HepG2 (cell line): Measurements from ENCODE around the gene ABCB6. TPM values are rescaled to one million over a fixed set of nuclear protein-coding genes. Genes with fewer than 3 reads are reported as not detected.
A peak's percentile ranks its signal among the peaks of the same experiment; 100 is the strongest.

ENCODE experiments used
- ATRX ChIP-seq: sonication (generic); formaldehyde crosslinking; IDR thresholded peaks from 2 replicates; pipeline ENCODE4 v1.4.0; 2020; ENCODE audit warnings: missing genetic modification reagents, borderline replicate concordance
- DPF2 ChIP-seq: sonication (generic); formaldehyde crosslinking; IDR thresholded peaks from 2 replicates; pipeline ENCODE4 v1.4.0; 2020; ENCODE audit warnings: mild to moderate bottlenecking, low read depth, missing genetic modification reagents, borderline replicate concordance
- FLYWCH1 ChIP-seq: sonication (generic); formaldehyde crosslinking; IDR thresholded peaks from 2 replicates; pipeline ENCODE4 v1.8.1; 2023; ENCODE audit warnings: mild to moderate bottlenecking, missing genetic modification reagents
- HDAC6 ChIP-seq: fragments of 200-600 bp; sonication (generic); IDR thresholded peaks from 2 replicates; pipeline ENCODE4 v1.7.0; 2017; ENCODE audit warnings: mild to moderate bottlenecking, antibody characterized with exemption, low read length, low read depth
- MED1 ChIP-seq: sonication (generic); formaldehyde crosslinking; IDR thresholded peaks from 2 replicates; pipeline ENCODE4 v1.4.0; 2020; ENCODE audit warnings: missing genetic modification reagents
- MIXL1 ChIP-seq: IDR thresholded peaks from 2 replicates; pipeline ENCODE4 v1.6.1; 2016
- RFX3 ChIP-seq: IDR thresholded peaks from 2 replicates; pipeline ENCODE4 v1.6.1; 2016; ENCODE audit warnings: missing biosample characterization, missing genetic modification reagents
- RNF2 ChIP-seq: fragments of 450-650 bp; conservative IDR thresholded peaks from 2 replicates; pipeline ENCODE4 v1.6.1; 2016; ENCODE audit warnings: low read depth
- SP1 ChIP-seq, 2 experiments: fragments of 450-650 bp in 1 of 2; sonication (generic) in 1 of 2; formaldehyde crosslinking in 1 of 2; IDR thresholded peaks; 2 replicates each; pipeline versions ENCODE4 v1.4.0 to v1.6.1; 2016 to 2020; ENCODE audit warnings: missing genetic modification reagents in 1 of 2
- TAF1 ChIP-seq: sonication (generic); formaldehyde crosslinking; IDR thresholded peaks from 2 replicates; pipeline ENCODE4 v1.4.0; 2020; ENCODE audit warnings: missing genetic modification reagents
- ZFYVE20 ChIP-seq: sonication (generic); formaldehyde crosslinking; IDR thresholded peaks from 2 replicates; pipeline ENCODE4 v1.8.0; 2023; ENCODE audit warnings: low read depth, mild to moderate bottlenecking, moderate library complexity, missing genetic modification reagents, borderline replicate concordance
- ZMYM3 ChIP-seq: sonication (generic); formaldehyde crosslinking; IDR thresholded peaks from 2 replicates; pipeline ENCODE4 v1.5.1; 2020; ENCODE audit warnings: mild to moderate bottlenecking, missing genetic modification reagents
- ZNF205 ChIP-seq: IDR thresholded peaks from 2 replicates; pipeline ENCODE4 v1.6.1; 2018; ENCODE audit warnings: missing biosample characterization, missing genetic modification reagents
- ZNF326 ChIP-seq: sonication (generic); formaldehyde crosslinking; IDR thresholded peaks from 2 replicates; pipeline ENCODE4 v1.4.0; 2020; ENCODE audit warnings: missing genetic modification reagents, borderline replicate concordance
- ZNF382 ChIP-seq: sonication (generic); formaldehyde crosslinking; IDR thresholded peaks from 2 replicates; pipeline ENCODE4 v1.5.0; 2020; ENCODE audit warnings: missing genetic modification reagents, mild to moderate bottlenecking, borderline replicate concordance
- polyA plus RNA-seq, 8 experiments: library from polyadenylated mRNA; depleted of rRNA in 3 of 8; stranded (reverse) in 7 of 8; unstranded in 1 of 8; fragments of >200 nt; fragmentation: Illumina TruSeq in 4 of 8; extraction: Trizol in 4 of 8; gene quantifications; 2 replicates each; pipeline versions ENCODE4 v1.2.1 to v1.2.3, GENCODE V29; 2011 to 2016; ENCODE audit warnings: low read depth in 4 of 8, missing spikeins in 1 of 8, mixed read lengths in 1 of 8; ENCODE audit not compliant: insufficient read depth in 1 of 8
- total RNA-seq, 5 experiments: library from RNA; depleted of rRNA; stranded (reverse); fragments of >200 nt; fragmentation: Illumina TruSeq; extraction: Trizol; gene quantifications; 2 replicates each; pipeline ENCODE4 v1.2.3, GENCODE V29; 2016; ENCODE audit warnings: low read depth in 1 of 5
- TF ChIP-seq, protein P1 (sequence below): sonication (generic); formaldehyde crosslinking; IDR thresholded peaks from 2 replicates; pipeline ENCODE4 v1.4.0; 2020; ENCODE audit warnings: missing genetic modification reagents
- TF ChIP-seq, protein P2 (sequence below): sonication (generic); formaldehyde crosslinking; IDR thresholded peaks from 2 replicates; pipeline ENCODE4 v1.4.0; 2020; ENCODE audit warnings: missing genetic modification reagents, borderline replicate concordance
- TF ChIP-seq, protein P3 (sequence below): sonication (generic); formaldehyde crosslinking; IDR thresholded peaks from 2 replicates; pipeline ENCODE4 v1.9.0; 2021; ENCODE audit warnings: missing genetic modification reagents, borderline replicate concordance
- TF ChIP-seq, protein P4 (sequence below): sonication (generic); formaldehyde crosslinking; IDR thresholded peaks from 2 replicates; pipeline ENCODE4 v1.8.1; 2023; ENCODE audit warnings: mild to moderate bottlenecking, inconsistent platforms, moderate library complexity, missing genetic modification reagents, borderline replicate concordance

Gene ABCB6
- total and polyA plus RNA-seq, 2 of the 13 experiments (the other 11 are each of a cell fraction or from before 2014, with no cell fraction given), result 91.1 to 137 TPM

DNA sequence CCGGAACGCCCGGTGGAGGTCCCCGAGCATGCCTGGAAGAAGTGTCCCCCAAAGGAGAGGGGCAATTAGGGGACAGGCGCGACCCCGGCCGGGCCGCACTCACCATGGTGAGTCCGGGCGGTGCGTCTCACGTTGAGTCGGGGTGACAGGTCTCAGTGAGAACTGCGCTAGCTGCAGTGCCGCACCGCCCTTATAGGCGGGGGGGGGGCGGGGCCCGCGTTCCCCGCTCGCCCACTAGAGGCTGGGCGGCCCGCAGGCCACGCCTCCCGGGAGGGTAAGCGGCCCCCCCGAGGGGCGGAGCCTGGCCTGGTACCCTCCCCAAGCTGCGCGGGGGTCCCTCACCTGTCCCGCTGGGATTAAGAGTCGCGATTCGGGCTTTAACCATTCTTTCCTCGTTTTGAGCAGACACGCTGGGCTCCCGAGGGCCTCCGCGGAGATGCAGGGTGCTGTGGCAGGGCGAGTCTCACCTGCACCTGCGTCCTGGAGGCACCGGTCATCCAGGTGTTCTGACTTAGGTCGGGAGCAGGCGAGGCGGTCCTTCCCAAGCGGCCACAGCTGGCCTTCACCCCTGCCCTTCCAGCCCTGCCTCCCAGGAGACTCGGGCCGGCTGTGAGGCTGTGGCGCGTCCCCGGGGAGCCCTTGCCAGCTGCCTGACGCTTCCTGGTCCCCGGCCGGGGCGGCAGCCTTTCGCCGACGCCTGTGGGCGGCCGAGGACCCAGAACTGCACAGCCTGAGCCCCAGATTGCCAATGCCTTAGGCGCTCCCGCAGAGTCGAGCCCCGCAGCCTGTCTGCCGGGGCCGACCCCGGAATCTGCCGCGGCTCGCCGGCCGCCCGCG is 35.2 kb upstream of the ABCB6 start, which contains the start of gene TUBA4A (continued):
- TF ChIP-seq, protein P1, sequence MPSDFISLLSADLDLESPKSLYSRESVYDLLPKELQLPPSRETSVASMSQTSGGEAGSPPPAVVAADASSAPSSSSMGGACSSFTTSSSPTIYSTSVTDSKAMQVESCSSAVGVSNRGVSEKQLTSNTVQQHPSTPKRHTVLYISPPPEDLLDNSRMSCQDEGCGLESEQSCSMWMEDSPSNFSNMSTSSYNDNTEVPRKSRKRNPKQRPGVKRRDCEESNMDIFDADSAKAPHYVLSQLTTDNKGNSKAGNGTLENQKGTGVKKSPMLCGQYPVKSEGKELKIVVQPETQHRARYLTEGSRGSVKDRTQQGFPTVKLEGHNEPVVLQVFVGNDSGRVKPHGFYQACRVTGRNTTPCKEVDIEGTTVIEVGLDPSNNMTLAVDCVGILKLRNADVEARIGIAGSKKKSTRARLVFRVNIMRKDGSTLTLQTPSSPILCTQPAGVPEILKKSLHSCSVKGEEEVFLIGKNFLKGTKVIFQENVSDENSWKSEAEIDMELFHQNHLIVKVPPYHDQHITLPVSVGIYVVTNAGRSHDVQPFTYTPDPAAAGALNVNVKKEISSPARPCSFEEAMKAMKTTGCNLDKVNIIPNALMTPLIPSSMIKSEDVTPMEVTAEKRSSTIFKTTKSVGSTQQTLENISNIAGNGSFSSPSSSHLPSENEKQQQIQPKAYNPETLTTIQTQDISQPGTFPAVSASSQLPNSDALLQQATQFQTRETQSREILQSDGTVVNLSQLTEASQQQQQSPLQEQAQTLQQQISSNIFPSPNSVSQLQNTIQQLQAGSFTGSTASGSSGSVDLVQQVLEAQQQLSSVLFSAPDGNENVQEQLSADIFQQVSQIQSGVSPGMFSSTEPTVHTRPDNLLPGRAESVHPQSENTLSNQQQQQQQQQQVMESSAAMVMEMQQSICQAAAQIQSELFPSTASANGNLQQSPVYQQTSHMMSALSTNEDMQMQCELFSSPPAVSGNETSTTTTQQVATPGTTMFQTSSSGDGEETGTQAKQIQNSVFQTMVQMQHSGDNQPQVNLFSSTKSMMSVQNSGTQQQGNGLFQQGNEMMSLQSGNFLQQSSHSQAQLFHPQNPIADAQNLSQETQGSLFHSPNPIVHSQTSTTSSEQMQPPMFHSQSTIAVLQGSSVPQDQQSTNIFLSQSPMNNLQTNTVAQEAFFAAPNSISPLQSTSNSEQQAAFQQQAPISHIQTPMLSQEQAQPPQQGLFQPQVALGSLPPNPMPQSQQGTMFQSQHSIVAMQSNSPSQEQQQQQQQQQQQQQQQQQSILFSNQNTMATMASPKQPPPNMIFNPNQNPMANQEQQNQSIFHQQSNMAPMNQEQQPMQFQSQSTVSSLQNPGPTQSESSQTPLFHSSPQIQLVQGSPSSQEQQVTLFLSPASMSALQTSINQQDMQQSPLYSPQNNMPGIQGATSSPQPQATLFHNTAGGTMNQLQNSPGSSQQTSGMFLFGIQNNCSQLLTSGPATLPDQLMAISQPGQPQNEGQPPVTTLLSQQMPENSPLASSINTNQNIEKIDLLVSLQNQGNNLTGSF (CRISPR knock-in tag), result no peak; the same call in 1 of the 2 replicates
- no peak for TF ChIP-seq HDAC6
- no peak for TF ChIP-seq ZNF326 (CRISPR knock-in tag)
- TF ChIP-seq, protein P2, sequence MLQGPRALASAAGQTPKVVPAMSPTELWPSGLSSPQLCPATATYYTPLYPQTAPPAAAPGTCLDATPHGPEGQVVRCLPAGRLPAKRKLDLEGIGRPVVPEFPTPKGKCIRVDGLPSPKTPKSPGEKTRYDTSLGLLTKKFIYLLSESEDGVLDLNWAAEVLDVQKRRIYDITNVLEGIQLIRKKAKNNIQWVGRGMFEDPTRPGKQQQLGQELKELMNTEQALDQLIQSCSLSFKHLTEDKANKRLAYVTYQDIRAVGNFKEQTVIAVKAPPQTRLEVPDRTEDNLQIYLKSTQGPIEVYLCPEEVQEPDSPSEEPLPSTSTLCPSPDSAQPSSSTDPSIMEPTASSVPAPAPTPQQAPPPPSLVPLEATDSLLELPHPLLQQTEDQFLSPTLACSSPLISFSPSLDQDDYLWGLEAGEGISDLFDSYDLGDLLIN (CRISPR knock-in tag), result peak; percentile 29; the same call in 1 of the 2 replicates
- no peak for TF ChIP-seq DPF2 (CRISPR knock-in tag)
- TF ChIP-seq ZMYM3 (CRISPR knock-in tag), result no peak
- peak; percentile 53; the same call in 1 of the 2 replicates for TF ChIP-seq MED1 (CRISPR knock-in tag)
- no peak for TF ChIP-seq ZFYVE20 (CRISPR knock-in tag)
- TF ChIP-seq ATRX, result no peak
- peak; percentile 63 for TF ChIP-seq TAF1 (CRISPR knock-in tag)
- TF ChIP-seq, protein P3, sequence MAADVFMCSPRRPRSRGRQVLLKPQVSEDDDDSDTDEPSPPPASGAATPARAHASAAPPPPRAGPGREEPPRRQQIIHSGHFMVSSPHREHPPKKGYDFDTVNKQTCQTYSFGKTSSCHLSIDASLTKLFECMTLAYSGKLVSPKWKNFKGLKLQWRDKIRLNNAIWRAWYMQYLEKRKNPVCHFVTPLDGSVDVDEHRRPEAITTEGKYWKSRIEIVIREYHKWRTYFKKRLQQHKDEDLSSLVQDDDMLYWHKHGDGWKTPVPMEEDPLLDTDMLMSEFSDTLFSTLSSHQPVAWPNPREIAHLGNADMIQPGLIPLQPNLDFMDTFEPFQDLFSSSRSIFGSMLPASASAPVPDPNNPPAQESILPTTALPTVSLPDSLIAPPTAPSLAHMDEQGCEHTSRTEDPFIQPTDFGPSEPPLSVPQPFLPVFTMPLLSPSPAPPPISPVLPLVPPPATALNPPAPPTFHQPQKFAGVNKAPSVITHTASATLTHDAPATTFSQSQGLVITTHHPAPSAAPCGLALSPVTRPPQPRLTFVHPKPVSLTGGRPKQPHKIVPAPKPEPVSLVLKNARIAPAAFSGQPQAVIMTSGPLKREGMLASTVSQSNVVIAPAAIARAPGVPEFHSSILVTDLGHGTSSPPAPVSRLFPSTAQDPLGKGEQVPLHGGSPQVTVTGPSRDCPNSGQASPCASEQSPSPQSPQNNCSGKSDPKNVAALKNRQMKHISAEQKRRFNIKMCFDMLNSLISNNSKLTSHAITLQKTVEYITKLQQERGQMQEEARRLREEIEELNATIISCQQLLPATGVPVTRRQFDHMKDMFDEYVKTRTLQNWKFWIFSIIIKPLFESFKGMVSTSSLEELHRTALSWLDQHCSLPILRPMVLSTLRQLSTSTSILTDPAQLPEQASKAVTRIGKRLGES (CRISPR knock-in tag), result no peak
- TF ChIP-seq RFX3 (CRISPR knock-in tag), result no peak
- no peak for TF ChIP-seq MIXL1
- TF ChIP-seq ZNF382, result no peak
- TF ChIP-seq ZNF205 (CRISPR knock-in tag), result no peak
- TF ChIP-seq FLYWCH1 (CRISPR knock-in tag), result no peak
- TF ChIP-seq, protein P4, sequence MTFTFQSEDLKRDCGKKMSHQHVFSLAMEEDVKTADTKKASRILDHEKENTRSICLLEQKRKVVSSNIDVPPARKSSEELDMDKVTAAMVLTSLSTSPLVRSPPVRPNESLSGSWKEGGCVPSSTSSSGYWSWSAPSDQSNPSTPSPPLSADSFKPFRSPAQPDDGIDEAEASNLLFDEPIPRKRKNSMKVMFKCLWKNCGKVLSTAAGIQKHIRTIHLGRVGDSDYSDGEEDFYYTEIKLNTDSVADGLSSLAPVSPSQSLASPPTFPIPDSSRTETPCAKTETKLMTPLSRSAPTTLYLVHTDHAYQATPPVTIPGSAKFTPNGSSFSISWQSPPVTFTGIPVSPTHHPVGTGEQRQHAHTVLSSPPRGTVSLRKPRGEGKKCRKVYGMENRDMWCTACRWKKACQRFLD (CRISPR knock-in tag), result peak; percentile 70; the same call in 1 of the 2 replicates
- TF ChIP-seq RNF2, result 0 out of 2 replicates have a peak, but pooled peaks have one; percentile 69
- no peak for TF ChIP-seq SP1 (IDR thresholded peaks at IDR 0.05)
- peak; percentile 89 for TF ChIP-seq SP1 (CRISPR knock-in tag; IDR thresholded peaks at IDR 0.05)
